CD1c-positive myeloid dendritic cell (primary cell): Measurements from ENCODE around the gene MB.

Experiments used
- DNase-seq: peaks from one replicate; pipeline ENCODE4 v3.0.0-alpha.2; 2016; ENCODE audit errors: extremely low spot score

The MB gene

DNA sequence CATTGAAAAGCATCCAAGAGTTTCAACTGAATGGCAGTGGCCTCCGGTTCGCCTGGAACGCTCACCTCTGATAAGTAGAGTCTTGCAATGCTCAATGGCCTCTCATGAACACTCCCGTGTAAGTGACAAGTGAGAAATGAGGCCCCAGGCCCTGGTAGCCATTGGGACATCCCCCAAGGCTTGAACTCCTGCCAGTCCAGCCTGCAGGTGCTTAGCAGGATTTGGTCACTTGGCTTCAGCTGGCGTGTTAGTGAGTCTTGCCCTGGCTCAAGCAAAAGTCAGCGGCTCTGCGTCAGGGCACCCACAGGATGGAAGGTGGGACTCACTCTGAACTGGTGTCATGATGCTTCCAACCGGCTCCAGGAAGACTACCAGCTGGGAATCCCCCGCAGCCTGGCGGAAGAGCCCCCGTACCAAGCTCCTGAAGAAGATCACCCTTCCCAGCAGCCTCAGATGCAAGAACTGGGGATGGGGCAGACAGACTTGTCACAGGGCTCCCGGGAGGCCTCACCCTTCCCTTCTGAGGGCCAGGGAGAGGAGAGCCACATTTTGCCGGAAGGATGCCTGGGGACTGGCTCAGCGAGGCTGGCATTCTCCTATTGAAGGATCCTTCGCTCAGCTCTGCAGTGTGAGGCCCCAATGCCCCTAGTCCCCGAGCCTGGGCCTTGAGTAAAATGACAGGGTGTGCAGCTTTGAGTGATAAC is 19.3 kb downstream of the MB start:
- no peak for DNase-seq

DNA sequence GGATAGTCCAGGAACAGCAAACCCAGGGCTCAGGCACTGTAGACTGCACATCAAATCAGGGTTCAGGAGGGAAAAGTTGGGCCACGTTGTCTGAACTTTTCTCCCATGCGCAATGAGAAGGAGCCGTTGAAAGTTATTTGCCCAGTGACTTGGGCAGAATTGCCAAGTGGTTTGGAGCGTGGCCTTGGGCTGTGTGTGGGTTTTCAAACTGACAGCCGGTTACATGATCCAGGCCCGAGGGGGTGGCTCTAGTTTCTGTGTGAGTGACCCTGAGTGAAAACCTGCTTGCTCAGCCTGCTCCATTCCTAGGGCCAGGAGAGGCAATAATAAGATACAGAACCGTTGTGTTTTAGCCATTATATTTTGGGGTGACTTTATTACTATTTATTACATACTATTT is 20.3 kb downstream of the MB start:
- DNase-seq: no peak

DNA sequence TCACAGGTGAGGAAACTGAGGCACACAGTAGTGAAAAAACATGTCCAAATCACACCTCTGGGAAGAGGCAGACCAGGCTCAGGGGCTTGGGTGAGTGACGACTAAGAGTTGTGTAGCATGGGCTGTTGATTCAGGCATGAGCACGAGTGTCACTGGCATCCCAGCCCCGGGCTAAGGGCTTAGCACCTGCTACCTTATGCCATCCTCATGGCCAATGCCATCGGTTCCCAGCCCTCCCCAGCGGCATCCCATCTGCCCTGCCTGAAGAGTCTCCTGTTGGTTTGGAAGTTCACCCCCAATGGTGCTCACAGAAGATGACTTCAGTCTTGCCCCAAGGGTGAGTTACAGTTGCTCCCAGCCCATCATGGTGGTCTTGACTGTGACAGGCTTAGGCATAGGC is 22.4 kb downstream of the MB start:
- no peak for DNase-seq

DNA sequence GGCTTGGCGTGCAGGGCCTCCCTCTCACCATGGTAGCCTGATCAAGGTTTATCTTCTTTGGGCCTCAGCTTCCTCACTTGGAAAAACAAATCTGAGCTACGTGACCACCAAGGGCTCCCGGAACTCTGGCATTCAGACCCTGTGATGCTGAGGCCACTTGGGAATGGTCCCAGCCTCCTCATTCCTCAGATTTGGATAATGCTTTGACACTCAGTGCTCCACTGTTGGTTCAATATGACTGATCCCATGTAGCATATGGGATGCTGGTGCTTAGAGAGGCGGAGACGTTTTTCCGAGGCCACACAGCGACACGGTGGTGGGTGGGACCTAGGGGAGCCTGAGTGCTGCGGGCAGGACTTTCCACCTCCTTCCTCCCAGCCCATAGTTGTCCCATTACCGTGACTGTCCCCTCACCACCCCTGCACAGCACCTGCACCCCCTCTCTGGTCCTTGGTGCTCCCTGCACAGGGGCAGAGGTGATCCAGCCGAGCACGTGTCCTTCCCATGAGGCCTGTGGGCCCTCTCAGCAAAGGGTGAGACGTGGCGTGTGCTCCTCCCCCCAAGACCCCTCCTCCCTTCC is 23.1 kb downstream of the MB start:
- DNase-seq: no peak

GRCh38 chr22:35593071-35593890 is 23.8 kb downstream of the MB start:
- DNase-seq: no peak

GRCh38 chr22:35592418-35592967 is 24.6 kb downstream of the MB start:
- no peak for DNase-seq

DNA sequence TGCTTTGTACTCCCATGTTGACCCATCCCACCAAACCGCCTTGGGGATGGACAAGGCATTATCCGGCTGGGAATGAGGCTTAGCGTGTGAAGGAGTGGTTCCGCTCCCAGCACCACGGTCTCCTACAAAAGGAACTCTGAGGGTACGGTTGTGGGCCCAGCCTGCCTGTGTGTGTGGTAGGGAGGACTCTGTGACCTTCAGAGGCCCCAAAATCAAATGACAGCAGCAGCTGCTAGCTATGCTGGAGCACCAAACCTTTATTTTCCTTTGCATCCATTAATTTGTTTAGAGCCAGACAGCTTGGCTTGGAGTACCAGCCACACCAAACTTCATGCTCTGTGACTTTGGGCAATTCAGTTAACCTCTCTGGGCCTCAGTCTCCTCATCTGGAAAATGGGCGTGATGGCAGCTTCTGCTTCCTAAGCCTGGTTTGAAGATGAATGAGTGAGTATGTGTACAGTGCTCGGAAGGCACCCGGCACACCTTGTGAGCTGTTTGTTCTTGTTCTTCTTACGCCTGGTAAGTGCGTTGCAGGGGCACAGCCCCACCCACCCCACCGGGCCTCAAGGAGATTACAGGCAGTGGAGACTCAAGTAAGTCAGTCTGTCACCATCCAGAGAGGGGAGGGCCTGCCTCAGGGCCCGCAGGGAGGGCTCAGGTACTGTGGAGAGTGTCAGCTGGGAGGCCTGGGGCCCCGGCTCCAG is 25.3 kb downstream of the MB start:
- no peak for DNase-seq

- DNase-seq: peak; percentile 52
These were observed 26.4 kb downstream of the MB start for GRCh38 chr22:35590634-35591295.

GRCh38 chr22:35589756-35590093 is 27.4 kb downstream of the MB start:
- DNase-seq: no peak

DNA sequence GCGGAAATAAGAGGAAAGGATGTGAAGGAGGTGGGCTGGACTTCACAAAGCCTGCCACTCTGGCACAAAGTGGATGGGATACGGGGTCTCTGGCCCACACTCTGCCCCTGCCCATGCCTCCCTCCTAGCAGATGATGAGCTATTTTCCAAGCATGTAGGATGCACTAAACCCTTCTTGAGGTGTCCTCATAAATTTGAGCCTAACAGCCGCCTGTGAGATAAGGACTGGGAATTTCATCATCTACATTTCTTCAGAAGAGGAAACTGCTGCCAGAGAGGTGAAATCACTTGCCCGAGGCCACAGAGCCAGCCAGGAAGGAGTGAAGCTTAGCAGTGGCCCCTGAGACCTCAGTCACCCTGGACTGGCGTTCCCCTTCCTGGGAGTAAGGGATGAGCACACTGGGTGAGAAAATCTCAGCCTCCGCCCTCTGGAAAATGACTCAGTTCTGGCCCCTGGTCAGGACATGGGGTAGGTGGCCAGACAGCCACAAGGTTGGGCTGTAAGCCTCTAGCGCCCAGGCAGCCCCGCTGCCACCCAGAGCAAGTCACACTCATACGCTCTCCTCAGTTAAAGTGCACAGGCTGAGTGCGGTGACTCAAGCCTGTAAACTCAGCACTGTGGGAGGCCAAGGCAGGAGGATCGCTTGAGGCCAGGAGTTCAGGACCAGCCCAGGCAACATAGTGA is 27.9 kb downstream of the MB start:
- peak; percentile 94 for DNase-seq

GRCh38 chr22:35587896-35588295 is 29.2 kb downstream of the MB start:
- DNase-seq: no peak

DNA sequence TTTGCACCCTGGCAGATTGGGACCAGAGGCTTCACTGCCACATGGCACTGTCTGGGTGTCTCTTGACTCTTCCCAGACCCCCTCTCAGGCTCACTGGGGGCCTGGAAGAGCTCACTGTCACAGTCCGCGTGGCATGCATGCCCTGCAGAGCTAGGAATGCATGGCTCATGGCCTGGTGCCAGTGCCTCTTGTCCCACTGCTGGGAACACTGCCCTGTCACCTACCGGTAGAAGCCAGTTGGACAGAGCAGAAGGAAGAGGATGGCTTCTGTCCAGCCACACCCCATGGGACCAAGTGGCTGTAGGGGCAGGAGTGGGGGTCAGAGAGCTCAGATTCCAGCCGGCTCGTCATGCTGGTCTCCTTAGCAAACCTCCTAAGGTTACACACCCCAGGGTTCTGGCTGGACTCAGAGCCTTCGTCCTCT is 29.7 kb downstream of the MB start:
- DNase-seq: no peak

GRCh38 chr22:35586771-35587170 is 30.4 kb downstream of the MB start:
- DNase-seq: no peak

GRCh38 chr22:35582861-35583670 is 34.1 kb downstream of the MB start:
- peak; percentile 64 for DNase-seq

DNA sequence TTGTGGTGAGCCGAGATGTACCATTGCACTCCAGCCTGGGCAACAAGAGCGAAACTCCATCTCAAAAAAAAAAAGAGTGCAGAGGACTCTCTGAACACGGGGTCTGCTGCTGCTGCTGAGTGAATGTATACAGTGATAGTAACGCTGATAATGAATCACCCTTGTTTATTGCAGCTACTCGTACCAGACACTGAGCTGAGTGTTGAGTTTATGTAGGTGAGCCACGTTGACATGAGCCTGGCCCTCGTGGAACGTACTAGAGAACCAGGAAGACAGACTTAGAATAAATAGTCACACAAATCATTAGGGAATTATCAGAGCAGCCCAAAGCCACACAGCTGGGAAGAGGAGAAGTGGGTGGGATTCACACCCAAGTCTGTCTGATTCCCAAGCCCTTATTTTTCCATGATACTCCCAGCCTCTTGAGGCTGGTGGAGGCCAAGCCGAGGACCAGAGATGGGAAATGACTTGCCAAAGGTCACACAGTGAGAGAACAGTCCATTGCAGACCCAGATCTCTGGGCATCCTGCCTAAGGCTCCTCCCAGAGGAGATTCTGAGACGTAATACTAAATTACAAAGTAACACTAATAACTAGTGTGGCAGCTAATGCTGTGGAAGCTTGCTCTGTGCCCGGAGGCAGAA is 34.8 kb downstream of the MB start:
- DNase-seq: no peak

- no peak for DNase-seq
These were observed 36.1 kb downstream of the MB start for GRCh38 chr22:35581023-35581413.

GRCh38 chr22:35580351-35581022 is 36.6 kb downstream of the MB start:
- no peak for DNase-seq

- DNase-seq: no peak
These were observed 38.1 kb downstream of the MB start for GRCh38 chr22:35578836-35579575.
